CD4-positive, alpha-beta T cell treated with Interleukin-21 for 1 hour (primary cell): ENCODE data around the gene ST7.

Experiments used
- DNase-seq: peaks from one replicate; pipeline ENCODE4 v3.0.0-alpha.2; 2020

The ST7 gene

GRCh38 chr7:117202511-117202910 is 249.2 kb downstream of the ST7 start:
- DNase-seq: no peak

- no peak for DNase-seq
Measured at GRCh38 chr7:117203205-117203604, 249.9 kb downstream of the ST7 start.

DNA sequence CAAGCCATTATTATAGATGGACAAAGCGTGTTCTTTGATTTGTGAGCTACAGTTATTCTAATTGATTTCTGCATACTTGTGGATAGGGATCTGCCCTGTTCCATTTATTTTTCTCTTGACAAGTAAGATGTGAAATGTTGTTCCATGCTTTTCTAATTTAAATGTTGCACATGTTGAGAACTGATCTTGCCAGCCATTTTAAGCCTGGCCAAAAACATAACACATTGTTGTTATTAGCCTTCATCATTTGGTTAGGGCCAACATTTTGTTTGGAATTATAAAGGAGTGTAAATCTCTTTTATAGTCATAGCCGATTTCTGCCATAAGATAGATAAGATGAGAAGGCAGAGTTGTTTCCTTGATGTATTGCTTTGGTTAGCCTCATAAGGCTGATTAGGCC is 252.6 kb downstream of the ST7 start:
- DNase-seq: no peak

DNA sequence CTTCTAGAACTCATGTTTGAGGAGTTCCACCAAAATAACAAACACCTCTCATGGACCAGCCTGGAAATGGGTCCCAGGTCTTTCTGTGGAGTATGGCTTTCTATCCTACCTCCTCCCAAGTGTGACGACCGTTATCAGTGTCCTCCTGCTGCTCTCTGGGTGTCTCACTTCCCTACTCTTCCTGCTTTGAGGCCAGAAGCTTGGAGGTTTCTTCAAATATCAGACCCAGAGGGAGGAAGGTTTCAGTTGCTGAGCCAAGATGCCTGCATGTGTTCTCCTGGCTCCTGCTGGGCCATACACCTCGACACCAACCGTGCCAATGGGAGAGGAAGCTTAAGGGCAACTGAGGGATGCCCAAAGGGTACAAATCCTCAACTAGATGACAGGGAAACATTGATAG is 255.0 kb downstream of the ST7 start:
- DNase-seq: no peak

- DNase-seq: no peak
Measured at GRCh38 chr7:117210397-117210796, 257.1 kb downstream of the ST7 start.

- no peak for DNase-seq
Measured at GRCh38 chr7:117210908-117211307, 257.6 kb downstream of the ST7 start.

DNA sequence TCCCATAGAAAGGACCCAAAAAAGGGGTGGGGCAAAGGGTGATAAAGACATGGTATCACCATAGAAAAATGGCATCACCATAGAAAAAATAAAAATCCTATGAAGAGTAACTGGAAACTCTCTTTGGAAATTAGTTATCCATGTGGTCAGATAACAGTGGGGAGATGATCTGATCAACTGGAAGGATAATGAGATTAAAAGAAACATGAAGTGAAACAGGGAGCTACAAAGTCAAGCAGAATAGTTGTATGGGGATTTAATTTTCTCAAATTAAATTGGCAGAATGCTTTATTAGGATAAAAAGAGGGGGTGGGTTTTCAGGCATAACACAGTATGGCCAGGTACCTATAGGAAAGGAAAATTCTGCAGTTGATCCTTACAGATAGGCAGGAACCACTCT is 258.3 kb downstream of the ST7 start:
- DNase-seq: no peak

DNA sequence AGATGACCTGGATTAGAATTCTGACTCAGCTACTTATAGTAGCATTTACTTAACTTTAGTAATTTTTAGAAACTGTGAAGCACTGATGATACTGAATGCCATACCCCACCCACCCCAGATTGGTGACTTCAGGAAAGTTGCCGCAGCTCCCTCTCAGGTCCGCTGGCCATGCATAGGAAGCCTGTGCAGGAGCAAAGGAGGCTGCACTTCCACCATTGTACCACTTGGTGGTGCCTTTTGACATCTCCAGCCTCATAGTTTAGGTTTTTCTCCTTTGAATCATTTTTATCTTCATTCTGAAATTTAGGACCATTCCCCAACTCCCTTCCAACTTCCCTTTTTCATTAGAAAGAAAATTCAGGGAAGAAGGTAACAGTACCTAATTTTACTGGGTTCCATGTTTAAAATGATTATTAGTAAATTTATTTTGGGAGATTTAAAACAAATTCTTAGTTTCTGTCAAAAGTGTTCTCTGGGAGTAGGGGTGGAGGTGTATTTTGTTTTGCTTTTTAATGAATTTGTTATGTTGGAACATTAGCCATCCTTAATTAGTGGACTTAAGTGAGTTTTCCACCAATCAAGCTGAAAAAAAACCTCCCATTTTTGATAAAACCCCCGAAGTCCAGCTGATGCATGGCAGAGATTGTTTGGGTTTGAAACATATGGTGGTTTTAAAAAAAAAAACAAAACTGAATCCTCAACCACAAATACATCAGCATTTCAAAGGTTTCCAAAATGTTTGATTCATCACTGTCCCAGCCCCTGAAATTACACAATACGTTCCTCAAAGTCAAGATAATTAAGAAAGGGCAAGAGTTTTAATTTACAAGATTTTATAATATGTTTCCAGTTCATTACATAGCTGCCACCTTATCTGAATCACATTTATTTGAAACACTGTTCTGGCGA is 259.9 kb downstream of the ST7 start:
- peak; percentile 47 for DNase-seq

DNA sequence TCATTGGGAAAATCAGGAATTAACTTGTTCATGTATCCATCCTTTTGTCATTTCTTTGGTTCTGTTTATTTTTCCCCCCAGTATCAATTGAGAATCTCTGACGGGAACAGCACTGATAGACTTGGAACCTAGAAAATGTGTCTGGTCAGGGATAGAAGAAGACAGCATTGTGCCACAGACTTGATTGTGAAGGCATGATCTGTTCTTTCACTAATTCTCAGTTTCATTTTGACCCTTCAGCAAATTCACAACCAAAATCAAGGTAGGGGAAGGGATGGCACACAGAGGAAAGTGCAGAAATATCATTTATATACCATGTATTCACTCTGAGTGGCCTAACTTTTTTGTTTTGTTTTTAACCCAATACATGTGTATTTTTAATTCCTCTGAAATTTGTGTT is 262.7 kb downstream of the ST7 start:
- no peak for DNase-seq

- DNase-seq: no peak
Measured at GRCh38 chr7:117216436-117217069, 263.3 kb downstream of the ST7 start.

GRCh38 chr7:117217106-117218035 is 264.1 kb downstream of the ST7 start:
- no peak for DNase-seq

- DNase-seq: no peak
Measured at GRCh38 chr7:117218700-117219099, 265.4 kb downstream of the ST7 start.

DNA sequence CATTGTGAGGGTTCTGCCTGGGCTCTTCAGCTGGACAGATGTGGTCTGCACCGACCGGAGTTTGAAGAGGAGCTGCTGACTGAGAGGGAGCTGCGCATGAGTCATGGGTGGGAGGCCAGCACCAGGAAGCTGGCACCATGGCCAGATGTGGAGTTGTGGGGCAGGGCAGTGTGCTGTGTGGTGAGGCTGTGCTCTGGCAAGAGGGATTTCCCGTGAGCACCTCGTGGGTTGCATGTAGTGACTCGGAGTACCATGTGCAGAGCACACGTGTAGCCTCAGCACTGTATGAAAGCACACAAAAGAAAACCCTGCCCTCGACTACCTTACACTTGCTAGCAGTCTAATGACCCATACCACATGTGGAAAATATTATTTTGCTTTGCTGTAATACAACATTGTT is 266.2 kb downstream of the ST7 start:
- no peak for DNase-seq

DNA sequence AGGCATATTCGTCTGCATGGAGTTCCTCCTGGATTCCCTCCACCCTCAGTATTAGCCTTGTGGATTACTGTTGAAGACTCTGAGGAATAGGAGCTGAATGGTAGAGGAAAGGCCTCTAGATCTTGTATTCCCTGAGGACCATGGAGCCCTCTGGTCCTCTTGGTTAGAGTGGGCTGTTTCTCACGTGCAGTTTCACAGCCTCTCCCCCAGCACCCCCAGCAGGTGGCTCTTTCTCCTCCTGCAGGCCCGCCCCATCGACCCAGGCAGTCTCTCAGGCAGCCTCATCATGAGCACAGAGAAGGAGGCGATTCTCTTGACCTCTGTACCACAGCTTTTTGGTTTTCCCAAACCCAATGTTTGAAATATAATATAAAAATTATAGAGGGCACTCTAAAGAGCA is 267.5 kb downstream of the ST7 start:
- no peak for DNase-seq

GRCh38 chr7:117225536-117225935 is 272.2 kb downstream of the ST7 start:
- DNase-seq: no peak

GRCh38 chr7:117227091-117227490 is 273.8 kb downstream of the ST7 start:
- no peak for DNase-seq

GRCh38 chr7:117229350-117229749 is 276.0 kb downstream of the ST7 start:
- DNase-seq: no peak

DNA sequence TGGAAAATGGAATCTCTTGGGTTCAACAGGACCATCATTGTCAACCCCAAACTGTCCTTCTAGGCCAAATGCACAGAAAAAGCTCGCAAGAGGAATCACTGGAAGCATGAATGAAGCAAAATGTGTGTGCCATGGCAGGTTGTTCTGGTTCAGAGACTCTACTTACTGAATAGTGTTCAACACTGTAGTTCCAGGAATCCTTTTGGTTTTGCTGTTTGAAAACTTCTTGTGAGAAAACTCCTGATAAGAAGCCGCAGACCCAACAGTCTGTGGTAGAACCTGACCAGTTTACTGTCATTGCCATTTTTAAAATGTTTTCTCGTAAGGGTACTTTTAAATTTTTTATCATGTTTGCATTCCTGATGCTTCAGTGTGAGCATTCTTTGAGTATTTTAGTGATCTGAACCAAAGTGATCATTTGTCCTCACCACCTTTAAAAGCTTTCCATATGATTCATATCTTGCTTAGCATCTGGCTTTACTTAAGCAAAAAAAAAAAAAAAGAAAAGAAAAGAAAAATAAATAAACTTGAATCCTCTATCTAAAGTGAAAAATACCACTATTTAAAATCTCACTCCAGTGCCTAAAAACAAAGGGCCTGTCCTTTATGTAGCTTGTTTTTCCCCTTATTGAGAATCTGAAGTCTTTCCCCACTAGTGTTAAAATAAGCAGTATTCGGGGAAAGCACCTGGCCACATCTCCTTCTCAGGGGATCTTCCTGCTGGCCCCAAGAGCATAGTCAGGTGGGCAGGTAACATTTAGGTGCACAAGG is 277.2 kb downstream of the ST7 start:
- no peak for DNase-seq

- DNase-seq: no peak
Measured at GRCh38 chr7:117231047-117231359, 277.7 kb downstream of the ST7 start.

DNA sequence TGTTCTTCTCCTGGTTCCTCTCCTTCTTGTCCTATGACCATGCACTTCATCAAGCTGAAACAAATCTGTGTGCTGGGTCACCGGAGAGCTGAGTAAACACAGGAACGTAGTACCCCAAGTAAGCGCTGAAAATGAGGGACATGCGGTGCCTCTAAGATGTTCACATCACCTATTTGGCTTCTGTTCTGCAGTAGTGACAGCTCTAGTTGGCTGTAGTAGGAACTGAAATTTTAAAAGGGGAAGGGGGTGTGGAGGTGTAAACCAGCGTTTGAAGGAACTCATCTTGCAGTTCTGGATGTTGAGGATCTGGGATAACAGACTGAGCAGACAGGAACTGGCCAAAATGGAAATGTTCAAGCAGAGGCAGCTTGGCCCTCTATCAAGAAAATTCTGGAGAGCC is 284.3 kb downstream of the ST7 start:
- DNase-seq: no peak

- no peak for DNase-seq
Measured at GRCh38 chr7:117238472-117238871, 285.2 kb downstream of the ST7 start.

DNA sequence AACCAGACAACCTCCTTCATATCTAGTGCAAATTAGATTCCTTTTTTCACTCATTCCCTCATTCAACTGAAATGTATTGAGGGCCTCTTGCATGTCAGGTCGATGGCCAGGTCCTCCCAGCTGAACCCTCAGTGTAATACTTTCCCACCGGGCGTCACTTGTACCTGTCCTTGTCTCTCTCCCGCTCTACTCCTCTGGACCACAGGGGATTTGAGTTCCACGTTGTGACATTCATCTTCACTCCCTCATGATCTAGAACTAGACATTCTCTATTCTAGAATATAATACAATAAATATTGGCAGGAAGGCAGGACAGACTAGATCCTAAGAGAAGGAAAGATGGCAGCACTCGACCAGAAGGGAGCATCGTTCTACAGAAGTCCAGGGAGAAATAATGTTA is 285.6 kb downstream of the ST7 start:
- no peak for DNase-seq

DNA sequence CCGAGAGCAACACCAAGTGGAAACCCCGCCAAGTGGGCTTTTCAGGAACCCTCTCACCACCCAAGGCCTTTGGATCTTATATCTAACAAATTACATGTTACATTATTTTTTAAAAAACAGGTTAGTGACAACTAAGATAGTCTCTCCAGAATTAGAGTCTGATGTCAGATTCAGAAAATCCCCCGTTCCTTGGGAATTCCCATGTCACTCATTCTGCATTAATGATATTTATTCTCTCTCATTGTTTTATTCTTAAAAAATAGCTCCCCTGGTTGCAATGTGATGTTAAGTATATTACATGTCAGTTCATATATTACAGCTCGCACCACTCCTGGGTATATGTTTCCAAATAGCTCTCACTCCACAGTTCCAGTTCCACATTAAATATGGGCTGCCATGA is 287.8 kb downstream of the ST7 start:
- DNase-seq: no peak
